Spleen (tissue), 11 donors: ENCODE measurements around the gene CCNF. TPM values are rescaled to one million over a fixed set of nuclear protein-coding genes. Genes with fewer than 3 reads are reported as not detected.

Source experiments
- DNase-seq: peaks from one replicate; pipeline ENCODE4 v3.0.0-alpha.2; 2020
- H3K27ac ChIP-seq, 8 donors: fragments of 200-600 bp; sonication (generic) in 7 of 8; 1 replicate in 4 of 8; 2 replicates in 4 of 8; pipeline versions ENCODE4 v1.5.0 to v1.8.0; 2016 to 2021; ENCODE audit warnings: inconsistent platforms in 4 of 8, mild to moderate bottlenecking in 4 of 8, moderate library complexity in 1 of 8
- H3K27me3 ChIP-seq, 7 donors: fragments of 200-600 bp; sonication (generic) in 6 of 7; replicated peaks in 1 of 7; 1 replicate in 4 of 7; 2 replicates in 3 of 7; pipeline versions ENCODE4 v1.5.0 to v1.8.0; 2016 to 2021; ENCODE audit warnings: inconsistent platforms in 3 of 7, mild to moderate bottlenecking in 1 of 7
- H3K36me3 ChIP-seq, 6 donors: fragments of 200-600 bp; sonication (generic) in 5 of 6; 1 replicate in 4 of 6; 2 replicates in 2 of 6; pipeline versions ENCODE4 v1.5.0 to v1.8.0; 2016 to 2021; ENCODE audit warnings: inconsistent platforms in 2 of 6
- H3K4me1 ChIP-seq, 6 donors: fragments of 200-600 bp; sonication (generic) in 5 of 6; 1 replicate in 3 of 6; 2 replicates in 3 of 6; pipeline versions ENCODE4 v1.5.0 to v1.8.0; 2016 to 2021; ENCODE audit warnings: inconsistent platforms in 3 of 6
- H3K4me3 ChIP-seq, 8 donors: fragments of 200-600 bp; sonication (generic) in 7 of 8; 1 replicate in 4 of 8; 2 replicates in 4 of 8; pipeline versions ENCODE4 v1.5.0 to v1.8.0; 2016 to 2021; ENCODE audit warnings: inconsistent platforms in 4 of 8, mild to moderate bottlenecking in 4 of 8, moderate library complexity in 2 of 8
- H3K9me3 ChIP-seq, 8 donors: fragments of 200-600 bp; sonication (generic) in 7 of 8; 1 replicate in 4 of 8; 2 replicates in 4 of 8; pipeline versions ENCODE4 v1.5.0 to v1.8.0; 2016 to 2021; ENCODE audit warnings: inconsistent platforms in 4 of 8
- CTCF ChIP-seq, 11 experiments: fragments of 200-600 bp in 7 of 11; fragments of 450-650 bp in 4 of 11; sonication (generic) in 4 of 11; IDR thresholded peaks in 8 of 11; conservative IDR thresholded peaks in 3 of 11; 1 replicate in 7 of 11; 2 replicates in 4 of 11; pipeline versions ENCODE4 v1.4.0 to v1.8.0; 2016 to 2021; ENCODE audit warnings: antibody characterized with exemption in 11 of 11, inconsistent platforms in 4 of 11, mild to moderate bottlenecking in 1 of 11
- POLR2A ChIP-seq, 3 donors: fragments of 450-650 bp; IDR thresholded peaks; one replicate each; pipeline ENCODE4 v1.5.1; 2017; ENCODE audit warnings: antibody characterized with exemption in 3 of 3, mild to moderate bottlenecking in 1 of 3
- POLR2AphosphoS5 ChIP-seq, 3 donors: sonication (generic); formaldehyde crosslinking; IDR thresholded peaks; one replicate each; pipeline ENCODE4 v1.5.1; 2017; ENCODE audit warnings: antibody characterized with exemption in 3 of 3
- WGBS, 5 donors: extraction: QIAGEN DNeasy Blood & Tissue Kit in 3 of 5; methylation state at CpG; one replicate each; pipeline versions ENCODE4 v1.1.5 to v1.1.7; 2013 to 2018; 5-methylcytosine and 5-hydroxymethylcytosine counted together
- intact Hi-C: fragments of 100-400 bp; cut with DNase I; formaldehyde crosslinking; loops from one replicate; pipeline ENCODE4 v1.15.0; 2023; ENCODE audit warnings: low total_unique reads
- polyA plus RNA-seq, 3 donors: library from polyadenylated mRNA; stranded (reverse); fragments of 200-250 nt; gene quantifications; one replicate each; pipeline ENCODE4 v1.2.1, GENCODE V29; 2013
- total RNA-seq, 7 donors: library from RNA; depleted of rRNA in 3 of 7; stranded (reverse); fragments of >200 nt in 3 of 7; fragmentation: NEBNext Ultra II Directional in 4 of 7; extraction: Animal tissue kit (Norgen Biotek cat#: 25700) in 4 of 7; gene quantifications; one replicate each; pipeline versions ENCODE4 v1.1.0 to v1.2.1, GENCODE V29; 2016 to 2021
- donor health status: healthy with polysubstance abuse.
- donor health status: DM: no; HTN: no; CAD: no; lungs with moderate emphysema.
- donor health status: DM: no; HTN: no; CAD: no.
- donor health status: Bipolar disorder and iron deficiency.
- donor health status: healthy.
- donor health status: DM: no; HTN: no; CAD: no.
- donor health status: DM: yes; HTN: yes; CAD: no.

Gene CCNF
- total and polyA plus RNA-seq, 10 donors, result 1.5 to 11.1 (median 4.7) TPM

DNA sequence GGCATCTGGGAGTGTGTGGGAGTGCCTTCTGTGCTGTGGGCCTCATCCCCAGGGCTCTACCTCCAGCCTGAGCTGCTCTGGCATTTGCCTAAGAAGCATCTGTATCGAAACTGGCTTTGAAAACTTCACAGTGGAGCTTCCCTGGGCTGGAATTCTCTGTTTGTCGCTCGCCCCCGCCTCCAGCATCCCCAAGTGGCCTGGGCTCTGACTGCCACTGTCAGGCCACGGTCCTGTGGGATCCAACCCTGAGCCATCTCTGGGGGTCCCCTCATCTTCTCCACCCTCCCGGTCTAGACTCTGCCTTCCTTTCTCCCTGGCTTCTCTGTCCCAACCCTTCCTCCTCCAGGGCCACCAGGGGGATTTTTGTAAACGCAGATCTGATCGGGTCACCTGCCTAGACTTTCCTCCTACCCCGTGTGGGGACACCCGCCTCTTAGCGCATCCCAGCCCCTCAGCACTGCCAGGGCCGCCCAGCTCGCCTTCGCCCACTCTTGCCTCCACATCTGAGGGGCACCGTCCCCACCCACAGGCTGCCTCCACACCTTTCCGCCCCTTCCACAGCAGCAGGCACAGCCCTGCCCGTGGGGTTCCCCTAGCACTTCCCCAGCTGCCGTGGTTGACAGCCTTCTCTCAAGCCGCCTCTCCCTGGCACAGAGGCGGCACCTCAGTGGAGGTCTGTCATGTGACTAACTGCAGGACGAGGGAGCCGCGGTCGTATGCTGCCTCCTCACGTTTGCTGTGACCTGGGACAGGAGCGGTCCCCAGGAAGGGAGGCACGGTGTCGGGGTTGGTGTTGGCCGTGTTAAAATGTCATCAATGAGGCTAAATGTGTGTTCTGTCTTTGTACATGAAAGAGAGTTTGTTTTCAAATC is 57.6 kb downstream of the CCNF start:
- Histone ChIP-seq H3K4me3 (peak overlapping the region in 1 of 8 donors; percentile 22), H3K4me1 (peaks cover 7 to 61% (median 28%) of the 10 kb centered on the region in 6 donors), H3K9me3 (no peaks in the 10 kb centered on the region), H3K27me3 (no peaks in the 10 kb centered on the region), H3K36me3 (peaks cover 0 to 18% (median 0%) of the 10 kb centered on the region in 6 donors), H3K27ac (peak overlapping the region in 2 of 8 donors; percentile 38 to 57)
- intact Hi-C loops, result no loop called here
- 36 to 46% (median 44%) methylated on average over 29 of the region's 29 CpGs for WGBS, 5 donors
- TF ChIP-seq POLR2A (IDR thresholded peaks at IDR 0.05), result no peak
- TF ChIP-seq CTCF (IDR thresholded peaks at IDR 0.05 in 8 of 11, conservative IDR thresholded peaks at IDR 0.05 in 3 of 11), result peak in 10 of 11 experiments; percentile 11 to 63 (median 52)
- TF ChIP-seq POLR2AphosphoS5 (IDR thresholded peaks at IDR 0.05), result peak; percentile 25 to 64 (median 63)
- DNase-seq, result peak; percentile 93

GRCh38 chr16:2487517-2487842 is 58.2 kb downstream of the CCNF start:
- no peak for DNase-seq
- Histone ChIP-seq H3K36me3 (peaks cover 0 to 18% (median 0%) of the 10 kb centered on the region in 6 donors), H3K4me3 (peak overlapping the region in 1 of 8 donors; percentile 22), H3K9me3 (no peaks in the 10 kb centered on the region), H3K4me1 (peaks cover 7 to 56% (median 28%) of the 10 kb centered on the region in 6 donors), H3K27me3 (no peaks in the 10 kb centered on the region), H3K27ac (peak overlapping the region in 1 of 8 donors; percentile 38)
- intact Hi-C loops, result no loop called here
- no peak for TF ChIP-seq POLR2A (IDR thresholded peaks at IDR 0.05)
- 36 to 73% (median 50%) methylated on average over 5 to 8 of the region's 8 CpGs for WGBS, 5 donors

DNA sequence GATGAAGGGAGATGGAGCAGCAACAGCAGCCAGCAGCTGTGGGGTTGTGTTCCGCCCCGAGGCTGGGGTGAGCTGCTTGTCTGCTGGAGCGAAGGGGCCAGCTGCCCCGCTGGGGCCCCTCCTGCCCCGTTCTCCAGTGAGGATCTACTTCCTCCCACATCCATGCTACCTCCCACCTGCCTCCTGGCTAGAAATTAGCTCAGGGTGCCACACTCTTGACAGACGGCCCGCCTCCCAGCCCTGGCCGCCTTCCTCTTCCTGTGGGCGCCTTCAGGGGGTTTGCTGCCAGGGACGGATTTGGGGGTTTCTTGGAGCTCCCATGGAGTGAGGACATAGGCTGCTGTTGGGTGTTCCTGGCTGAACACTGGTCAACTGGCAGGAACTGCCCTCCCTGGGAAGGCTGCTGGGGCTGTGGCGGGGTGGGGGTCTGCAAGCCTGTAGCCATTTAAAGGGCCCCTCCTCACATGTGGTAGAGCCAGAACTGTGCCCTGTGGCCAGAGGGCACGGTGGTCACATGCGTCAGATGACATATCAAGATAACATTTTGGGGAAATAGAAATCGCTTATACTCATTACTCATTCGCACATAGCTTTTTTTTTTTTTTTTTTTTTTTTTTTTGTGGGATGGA is 58.8 kb downstream of the CCNF start:
- Histone ChIP-seq H3K36me3 (peaks cover 0 to 18% (median 0%) of the 10 kb centered on the region in 6 donors), H3K4me1 (peaks cover 7 to 50% (median 27%) of the 10 kb centered on the region in 6 donors), H3K27ac (no peak overlapping the region), H3K4me3 (no peak overlapping the region), H3K9me3 (no peaks in the 10 kb centered on the region), H3K27me3 (no peaks in the 10 kb centered on the region)
- WGBS, 5 donors, result 31 to 61% (median 43%) methylated on average over 9 to 15 of the region's 15 CpGs
- no peak for DNase-seq
- no peak for TF ChIP-seq POLR2AphosphoS5 (IDR thresholded peaks at IDR 0.05)
- TF ChIP-seq POLR2A (IDR thresholded peaks at IDR 0.05), result no peak
- TF ChIP-seq CTCF (IDR thresholded peaks at IDR 0.05 in 8 of 11, conservative IDR thresholded peaks at IDR 0.05 in 3 of 11), result no peak
- intact Hi-C loops, result no loop called here

GRCh38 chr16:2489581-2489980 is 60.3 kb downstream of the CCNF start:
- 91 to 97% (median 96%) methylated on average over 14 to 16 of the region's 16 CpGs for WGBS, 5 donors
- no peak overlapping the region for H3K4me3 ChIP-seq
- peaks cover 0 to 18% (median 0%) of the 10 kb centered on the region in 6 donors for H3K36me3 ChIP-seq
- intact Hi-C loops, result no loop called here
- H3K27me3 ChIP-seq, result no peaks in the 10 kb centered on the region
- TF ChIP-seq CTCF (IDR thresholded peaks at IDR 0.05 in 8 of 11, conservative IDR thresholded peaks at IDR 0.05 in 3 of 11) (no peak), POLR2A (IDR thresholded peaks at IDR 0.05) (no peak), POLR2AphosphoS5 (IDR thresholded peaks at IDR 0.05) (no peak)
- no peak overlapping the region for H3K27ac ChIP-seq
- peaks cover 7 to 44% (median 27%) of the 10 kb centered on the region in 6 donors for H3K4me1 ChIP-seq
- no peaks in the 10 kb centered on the region for H3K9me3 ChIP-seq
- DNase-seq, result no peak
